ENCODE measurements around the gene TCEANC2. TPM values are rescaled to one million over a fixed set of nuclear protein-coding genes. Genes with fewer than 3 reads are reported as not detected.
A peak's percentile ranks its signal among the peaks of the same experiment; 100 is the strongest.
"Not testable (repeated sequence)": the region's sequence is repeated elsewhere in the genome, so short reads cannot be mapped to it uniquely, and the experiment has no call there.

The TCEANC2 gene
- total RNA-seq, result 0.64 TPM

GRCh38 chr1:54052934-54053744 lies at the start of gene TCEANC2, which contains the start of gene TMEM59:
Gene TCEANC2, plus strand, starts transcription at chr1:54053608. Its CDS starts 815 bp downstream, at chr1:54054423.
Gene TMEM59, minus strand, starts transcription at chr1:54053204. Its CDS starts 16 bp downstream, at chr1:54053188.
- Histone ChIP-seq H3K36me3 (no peaks in the 10 kb centered on the region), H3K27ac (peak within 1 kb of the TSS; percentile 96 to 98), H3K4me1 (peaks cover 5 to 41% of the 10 kb centered on the region in 2 donors), H3K4me3 (peak within 1 kb of the TSS; percentile 91 to 94), H3K27me3 (no peaks in the 10 kb centered on the region), H3K9me3 (no peaks in the 10 kb centered on the region)
- DNase-seq (ENCODE audit: low spot score in 2 of 2), result peak; percentile 95 to 99
- intact Hi-C loops (cut with DNase I), result loop anchor here (1.0 to 5.0 kb wide), 8 partner anchors 108 to 711 kb away; partner anchors contain the start of genes IFT25, NDC1, PARS2 and TTC4
- TF ChIP-seq CTCF (IDR thresholded peaks at IDR 0.05), result no peak

DNA sequence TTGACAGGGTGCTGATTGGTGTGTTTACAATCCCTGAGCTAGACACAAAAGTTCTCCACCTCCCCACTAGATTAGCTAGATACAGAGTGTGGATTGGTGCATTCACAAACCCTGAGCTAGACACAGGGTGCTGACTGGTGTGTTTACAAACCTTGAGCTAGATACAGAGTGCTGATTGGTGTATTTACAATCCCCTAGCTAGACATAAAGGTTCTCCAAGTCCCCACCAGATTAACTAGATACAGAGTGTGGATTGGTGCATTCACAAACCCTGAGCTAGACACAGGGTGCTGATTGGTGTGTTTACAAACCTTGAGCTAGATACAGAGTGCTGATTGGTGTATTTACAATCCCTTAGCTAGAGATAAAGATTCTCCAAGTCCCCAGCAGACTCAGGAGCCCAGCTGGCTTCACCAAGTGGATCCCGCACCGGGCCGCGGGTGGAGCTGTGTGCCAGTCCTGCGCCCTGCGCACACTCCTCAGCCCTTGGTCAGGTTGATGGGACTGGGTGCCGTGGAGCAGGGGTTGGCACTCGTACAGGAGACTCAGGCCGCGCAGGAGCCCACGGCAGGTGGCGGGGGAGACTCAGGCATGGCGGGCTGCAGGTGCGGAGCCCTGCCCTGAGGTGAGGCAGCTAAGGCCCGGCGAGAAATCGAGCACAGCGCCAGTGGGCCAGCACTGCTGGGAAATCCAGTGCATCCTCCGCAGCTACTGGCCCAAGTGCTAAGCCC lies 49.5 kb upstream of the TCEANC2 start:
- H3K4me1 ChIP-seq; H3K27ac ChIP-seq; H3K9me3 ChIP-seq; H3K27me3 ChIP-seq; DNase-seq (ENCODE audit: low spot score in 2 of 2); intact Hi-C loops (cut with DNase I); H3K4me3 ChIP-seq; H3K36me3 ChIP-seq: not testable (repeated sequence)

DNA sequence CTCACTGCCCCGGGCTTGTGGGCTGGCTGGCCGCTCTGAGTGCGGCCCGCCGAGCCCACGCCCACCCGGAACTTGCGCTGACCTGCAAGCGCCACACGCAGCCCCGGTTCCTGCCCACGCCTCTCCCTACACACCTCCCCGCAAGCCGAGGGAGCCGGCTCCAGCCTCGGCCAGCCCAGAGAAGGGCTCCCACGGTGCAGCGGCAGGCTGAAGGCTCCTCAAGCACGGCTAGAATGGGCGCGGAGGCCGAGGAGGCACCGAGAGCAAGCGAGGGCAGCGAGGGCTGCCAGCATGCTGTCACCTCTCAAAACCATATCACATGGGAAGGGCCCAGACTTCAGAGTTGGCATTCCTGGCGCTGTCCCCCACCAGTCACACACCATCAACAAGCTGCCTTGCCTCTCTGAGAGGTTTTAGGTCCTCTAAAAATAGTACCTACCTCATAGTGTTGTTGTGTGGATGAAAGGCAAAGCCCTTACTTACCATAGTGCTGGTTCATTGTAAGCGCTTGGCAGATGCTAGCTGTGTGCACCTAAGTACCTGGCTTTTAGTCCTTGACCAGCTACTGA lies 48.8 kb upstream of the TCEANC2 start:
- no peaks in the 10 kb centered on the region for H3K4me1 ChIP-seq
- H3K27ac ChIP-seq, result no peak overlapping the region
- H3K9me3 ChIP-seq, result no peaks in the 10 kb centered on the region
- no peaks in the 10 kb centered on the region for H3K36me3 ChIP-seq
- intact Hi-C loops (cut with DNase I), result no loop called here
- no peaks in the 10 kb centered on the region for H3K27me3 ChIP-seq
- H3K4me3 ChIP-seq, result no peak overlapping the region
- no peak for TF ChIP-seq CTCF (IDR thresholded peaks at IDR 0.05)
- DNase-seq (ENCODE audit: low spot score in 2 of 2), result no peak

GRCh38 chr1:54006508-54006907 lies 46.9 kb upstream of the TCEANC2 start:
- H3K27me3 ChIP-seq, result no peaks in the 10 kb centered on the region
- no peak overlapping the region for H3K4me3 ChIP-seq
- H3K36me3 ChIP-seq, result no peaks in the 10 kb centered on the region
- no peaks in the 10 kb centered on the region for H3K9me3 ChIP-seq
- intact Hi-C loops (cut with DNase I), result no loop called here
- H3K27ac ChIP-seq, result no peak overlapping the region
- DNase-seq (ENCODE audit: low spot score in 2 of 2), result no peak
- H3K4me1 ChIP-seq, result no peaks in the 10 kb centered on the region
- TF ChIP-seq CTCF (IDR thresholded peaks at IDR 0.05), result no peak

DNA sequence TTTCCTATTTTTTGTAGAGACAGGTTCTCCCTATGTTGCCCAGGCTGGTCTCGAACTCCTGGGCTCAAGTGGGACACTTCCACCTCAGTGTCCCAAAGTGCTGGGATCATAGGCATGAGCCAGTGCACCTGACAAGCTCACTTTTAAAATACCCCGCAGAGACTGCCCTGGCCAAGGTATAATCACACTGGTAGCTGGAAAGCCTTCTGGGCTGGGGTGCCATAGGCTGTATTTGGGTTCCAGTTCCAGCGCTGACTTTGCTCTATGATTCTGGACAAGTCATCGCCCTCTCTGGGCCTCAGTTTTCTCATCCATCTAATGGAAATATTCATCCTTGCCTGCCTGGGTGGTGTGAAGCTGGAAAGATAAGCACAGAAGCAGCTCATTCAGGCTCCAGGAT lies 45.8 kb upstream of the TCEANC2 start:
- Histone ChIP-seq H3K27me3 (no peaks in the 10 kb centered on the region), H3K9me3 (no peaks in the 10 kb centered on the region), H3K4me3 (no peak overlapping the region), H3K27ac (no peak overlapping the region), H3K36me3 (no peaks in the 10 kb centered on the region), H3K4me1 (no peaks in the 10 kb centered on the region)
- DNase-seq (ENCODE audit: low spot score in 2 of 2), result no peak
- TF ChIP-seq CTCF (IDR thresholded peaks at IDR 0.05), result no peak
- intact Hi-C loops (cut with DNase I), result no loop called here

DNA sequence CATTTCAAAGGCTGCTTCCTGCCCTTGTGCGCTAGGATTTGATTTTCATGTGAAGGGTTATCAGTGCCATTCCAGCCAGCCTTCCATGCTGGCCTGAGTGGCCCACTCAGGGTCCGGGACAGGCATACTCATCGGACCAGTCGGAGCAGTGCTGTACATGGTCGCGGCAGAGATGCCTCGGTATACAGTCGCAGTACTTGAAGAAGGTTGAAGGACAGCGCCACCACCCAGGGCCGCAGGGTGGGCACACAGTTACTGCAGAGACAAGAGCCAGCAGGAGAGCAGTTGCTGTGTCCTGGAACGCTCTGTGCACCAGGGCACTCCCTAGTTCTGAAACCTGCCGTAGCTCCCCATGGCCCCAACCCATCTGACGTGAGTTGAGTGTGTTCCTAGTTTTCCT lies 44.5 kb upstream of the TCEANC2 start:
- Histone ChIP-seq H3K4me3 (no peak overlapping the region), H3K27ac (no peak overlapping the region), H3K27me3 (no peaks in the 10 kb centered on the region), H3K36me3 (no peaks in the 10 kb centered on the region), H3K4me1 (no peaks in the 10 kb centered on the region), H3K9me3 (no peaks in the 10 kb centered on the region)
- TF ChIP-seq CTCF (IDR thresholded peaks at IDR 0.05), result no peak
- no peak for DNase-seq (ENCODE audit: low spot score in 2 of 2)
- intact Hi-C loops (cut with DNase I), result no loop called here
